ENCODE data around the gene DPP6. TPM values are rescaled to one million over a fixed set of nuclear protein-coding genes. Genes with fewer than 3 reads are reported as not detected.

Gene DPP6
- total and polyA plus RNA-seq, 2 donors (not counting 1 experiment from before 2014, with no cell fraction given): not detected

DNA sequence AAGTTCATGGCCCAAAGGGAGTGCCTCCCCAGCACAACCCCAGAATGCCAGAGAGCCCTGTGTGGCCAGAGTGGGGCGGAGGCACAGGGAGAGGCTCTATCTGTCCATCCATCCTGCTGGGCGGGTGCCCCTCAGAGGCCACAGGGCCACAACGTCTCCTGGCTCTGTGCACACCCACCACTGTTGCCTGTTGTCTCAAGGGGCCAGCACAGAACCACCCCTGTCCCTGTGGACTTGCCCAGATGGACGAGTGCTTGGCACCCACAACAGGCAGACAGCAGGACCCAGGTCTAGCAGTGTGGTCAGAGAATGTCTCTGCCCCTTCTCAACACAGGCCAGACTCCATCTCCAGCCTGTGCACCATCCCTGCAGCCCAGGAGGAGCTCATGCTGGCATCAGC lies 857.9 kb downstream of the DPP6 start:
- CTCF ChIA-PET: interaction anchor here (1.0 to 2.4 kb wide), 2 partner anchors 13 to 17 kb away, joined by 3 to 10 read pairs; no protein-coding TSS in a partner anchor
- H3K4me1 ChIP-seq (ENCODE audit: control insufficient read depth in 2 of 2, insufficient read depth in 2 of 2, low read length in 2 of 2): peaks cover 7 to 9% of the 10 kb centered on the region in 2 donors
- H2AFZ ChIP-seq (ENCODE audit: insufficient read depth, low read depth, low read length, poor library complexity, severe bottlenecking): no peak overlapping the region
- H3K27me3 ChIP-seq (replicated peaks in 1 of 4; ENCODE audit: control extremely low read depth in 1 of 4, control insufficient read depth in 3 of 4, insufficient read depth in 4 of 4, low read length in 3 of 4): peaks cover 0 to 13% (median 7%) of the 10 kb centered on the region in 4 experiments
- H3K9me3 ChIP-seq (ENCODE audit: control extremely low read depth in 1 of 3, control insufficient read depth in 2 of 3, insufficient read depth in 1 of 3, low read length in 2 of 3): peaks cover 0 to 25% (median 0%) of the 10 kb centered on the region in 3 donors
- no peak overlapping the region for H3K27ac ChIP-seq (ENCODE audit: low read length in 2 of 2)
- ATAC-seq (ENCODE audit: low read depth) (no peak), DNase-seq (no peak)
- no peak overlapping the region for H3K4me3 Mint-ChIP-seq
- H3K27ac Mint-ChIP-seq: no peak overlapping the region
- H3K4me1 Mint-ChIP-seq: peaks cover 8% of the 10 kb centered on the region
- peaks cover 2% of the 10 kb centered on the region for H3K9me3 Mint-ChIP-seq (ENCODE audit: insufficient read depth)
- H3K9ac ChIP-seq (ENCODE audit: low read length): no peak overlapping the region
- no peaks in the 10 kb centered on the region for H3K79me2 ChIP-seq (ENCODE audit: control insufficient read depth, insufficient read depth, low read length)
- no peak overlapping the region for H3K4me3 ChIP-seq (ENCODE audit: control extremely low read depth in 1 of 5, extremely low read depth in 1 of 5, insufficient read depth in 1 of 5, low read depth in 2 of 5, low read length in 4 of 5)
- H4K20me1 ChIP-seq (ENCODE audit: control insufficient read depth, insufficient read depth, low read length, poor library complexity, severe bottlenecking): no peaks in the 10 kb centered on the region
- 76% methylated on average over 4 of the region's 4 CpGs for WGBS (ENCODE audit: insufficient coverage)
- POLR2A ChIA-PET: no interaction called here
- H3K27me3 Mint-ChIP-seq: peaks cover 35% of the 10 kb centered on the region
- intact Hi-C loops (cut with micrococcal nuclease): loop anchor here (5.0 kb wide), 2 partner anchors 387 to 687 kb away; partner anchors contain the start of gene INSIG1
- no peaks in the 10 kb centered on the region for H3K36me3 ChIP-seq (replicated peaks in 1 of 2; ENCODE audit: control extremely low read depth in 1 of 2, control insufficient read depth in 1 of 2, extremely low read depth in 1 of 2, insufficient read depth in 2 of 2, low read length in 1 of 2)
- TF ChIP-seq, protein P1, sequence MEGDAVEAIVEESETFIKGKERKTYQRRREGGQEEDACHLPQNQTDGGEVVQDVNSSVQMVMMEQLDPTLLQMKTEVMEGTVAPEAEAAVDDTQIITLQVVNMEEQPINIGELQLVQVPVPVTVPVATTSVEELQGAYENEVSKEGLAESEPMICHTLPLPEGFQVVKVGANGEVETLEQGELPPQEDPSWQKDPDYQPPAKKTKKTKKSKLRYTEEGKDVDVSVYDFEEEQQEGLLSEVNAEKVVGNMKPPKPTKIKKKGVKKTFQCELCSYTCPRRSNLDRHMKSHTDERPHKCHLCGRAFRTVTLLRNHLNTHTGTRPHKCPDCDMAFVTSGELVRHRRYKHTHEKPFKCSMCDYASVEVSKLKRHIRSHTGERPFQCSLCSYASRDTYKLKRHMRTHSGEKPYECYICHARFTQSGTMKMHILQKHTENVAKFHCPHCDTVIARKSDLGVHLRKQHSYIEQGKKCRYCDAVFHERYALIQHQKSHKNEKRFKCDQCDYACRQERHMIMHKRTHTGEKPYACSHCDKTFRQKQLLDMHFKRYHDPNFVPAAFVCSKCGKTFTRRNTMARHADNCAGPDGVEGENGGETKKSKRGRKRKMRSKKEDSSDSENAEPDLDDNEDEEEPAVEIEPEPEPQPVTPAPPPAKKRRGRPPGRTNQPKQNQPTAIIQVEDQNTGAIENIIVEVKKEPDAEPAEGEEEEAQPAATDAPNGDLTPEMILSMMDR (IDR thresholded peaks at IDR 0.05): no peak
- TF ChIP-seq EZH2 (IDR thresholded peaks at IDR 0.05; ENCODE audit: borderline replicate concordance, insufficient read depth, low read depth, low read length, poor library complexity, severe bottlenecking): no peak
- H3K4me2 ChIP-seq (replicated peaks; ENCODE audit: low read depth, low read length, poor library complexity, severe bottlenecking): no peak overlapping the region

DNA sequence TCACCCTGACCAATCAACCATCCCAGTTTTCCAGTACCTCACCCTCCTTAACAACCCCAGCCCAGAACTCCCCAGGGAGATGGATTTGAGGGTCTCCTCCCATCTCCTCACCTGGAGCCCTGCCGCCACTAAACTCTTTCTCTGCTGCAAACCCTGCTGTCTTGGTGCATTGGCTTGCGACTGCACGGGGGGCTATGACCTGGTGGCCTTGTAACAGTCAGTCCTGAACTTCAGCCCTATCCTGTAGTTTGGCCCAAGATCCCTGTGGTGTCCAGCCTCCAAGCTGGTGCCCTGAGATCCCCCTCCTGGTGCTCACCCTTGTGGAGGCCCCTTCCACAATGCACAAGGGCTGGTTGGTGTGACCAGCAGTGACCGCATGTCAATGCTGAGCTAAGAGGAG lies 858.8 kb downstream of the DPP6 start:
- 98% methylated on average over 3 of the region's 4 CpGs for WGBS (ENCODE audit: insufficient coverage)
- Histone ChIP-seq H3K4me2 (replicated peaks; ENCODE audit: low read depth, low read length, poor library complexity, severe bottlenecking) (no peak overlapping the region), H3K79me2 (ENCODE audit: control insufficient read depth, insufficient read depth, low read length) (no peaks in the 10 kb centered on the region), H3K9me3 (ENCODE audit: control extremely low read depth in 1 of 3, control insufficient read depth in 2 of 3, insufficient read depth in 1 of 3, low read length in 2 of 3) (peaks cover 0 to 25% (median 0%) of the 10 kb centered on the region in 3 donors), H3K36me3 (replicated peaks in 1 of 2; ENCODE audit: control extremely low read depth in 1 of 2, control insufficient read depth in 1 of 2, extremely low read depth in 1 of 2, insufficient read depth in 2 of 2, low read length in 1 of 2) (no peaks in the 10 kb centered on the region), H3K27me3 (replicated peaks in 1 of 4; ENCODE audit: control extremely low read depth in 1 of 4, control insufficient read depth in 3 of 4, insufficient read depth in 4 of 4, low read length in 3 of 4) (peaks cover 0 to 19% (median 9%) of the 10 kb centered on the region in 4 experiments), H3K4me3 (ENCODE audit: control extremely low read depth in 1 of 5, extremely low read depth in 1 of 5, insufficient read depth in 1 of 5, low read depth in 2 of 5, low read length in 4 of 5) (no peak overlapping the region), H3K27ac (ENCODE audit: low read length in 2 of 2) (no peak overlapping the region), H4K20me1 (ENCODE audit: control insufficient read depth, insufficient read depth, low read length, poor library complexity, severe bottlenecking) (no peaks in the 10 kb centered on the region), H3K4me1 (ENCODE audit: control insufficient read depth in 2 of 2, insufficient read depth in 2 of 2, low read length in 2 of 2) (peaks cover 7 to 9% of the 10 kb centered on the region in 2 donors), H3K9ac (ENCODE audit: low read length) (no peak overlapping the region), H2AFZ (ENCODE audit: insufficient read depth, low read depth, low read length, poor library complexity, severe bottlenecking) (no peak overlapping the region)
- peaks cover 40% of the 10 kb centered on the region for H3K27me3 Mint-ChIP-seq
- DNase-seq (no peak), ATAC-seq (ENCODE audit: low read depth) (no peak)
- H3K27ac Mint-ChIP-seq: no peak overlapping the region
- no peak overlapping the region for H3K4me3 Mint-ChIP-seq
- intact Hi-C loops (cut with micrococcal nuclease): loop anchor here (5.0 kb wide), 2 partner anchors 386 to 686 kb away; partner anchors contain the start of gene INSIG1
- peaks cover 8% of the 10 kb centered on the region for H3K4me1 Mint-ChIP-seq
- TF ChIP-seq, protein P1 (IDR thresholded peaks at IDR 0.05): no peak
- no peak for TF ChIP-seq EZH2 (IDR thresholded peaks at IDR 0.05; ENCODE audit: borderline replicate concordance, insufficient read depth, low read depth, low read length, poor library complexity, severe bottlenecking)
- POLR2A ChIA-PET: no interaction called here
- peaks cover 2% of the 10 kb centered on the region for H3K9me3 Mint-ChIP-seq (ENCODE audit: insufficient read depth)
- CTCF ChIA-PET: interaction anchor here (0.9 to 4.8 kb wide), 7 partner anchors 9 to 445 kb away, joined by 3 to 52 read pairs (median 3); no protein-coding TSS in a partner anchor

Data from B cell (primary cell).